ENCODE results near the gene CYS1.

The CYS1 gene

GRCh38 chr2:10061221-10061925 lies 18.8 kb downstream of the CYS1 start:
- H3K27ac ChIP-seq: no peak overlapping the region
- no peak for DNase-seq
- no peaks in the 10 kb centered on the region for H3K27me3 ChIP-seq (ENCODE audit: insufficient read depth, low read depth, severe bottlenecking)
- H3K4me3 ChIP-seq (ENCODE audit: low read depth, low read length): no peak overlapping the region
- H3K9me3 ChIP-seq (ENCODE audit: severe bottlenecking): no peaks in the 10 kb centered on the region
- H3K36me3 ChIP-seq: no peaks in the 10 kb centered on the region
- TF ChIP-seq, protein P1, sequence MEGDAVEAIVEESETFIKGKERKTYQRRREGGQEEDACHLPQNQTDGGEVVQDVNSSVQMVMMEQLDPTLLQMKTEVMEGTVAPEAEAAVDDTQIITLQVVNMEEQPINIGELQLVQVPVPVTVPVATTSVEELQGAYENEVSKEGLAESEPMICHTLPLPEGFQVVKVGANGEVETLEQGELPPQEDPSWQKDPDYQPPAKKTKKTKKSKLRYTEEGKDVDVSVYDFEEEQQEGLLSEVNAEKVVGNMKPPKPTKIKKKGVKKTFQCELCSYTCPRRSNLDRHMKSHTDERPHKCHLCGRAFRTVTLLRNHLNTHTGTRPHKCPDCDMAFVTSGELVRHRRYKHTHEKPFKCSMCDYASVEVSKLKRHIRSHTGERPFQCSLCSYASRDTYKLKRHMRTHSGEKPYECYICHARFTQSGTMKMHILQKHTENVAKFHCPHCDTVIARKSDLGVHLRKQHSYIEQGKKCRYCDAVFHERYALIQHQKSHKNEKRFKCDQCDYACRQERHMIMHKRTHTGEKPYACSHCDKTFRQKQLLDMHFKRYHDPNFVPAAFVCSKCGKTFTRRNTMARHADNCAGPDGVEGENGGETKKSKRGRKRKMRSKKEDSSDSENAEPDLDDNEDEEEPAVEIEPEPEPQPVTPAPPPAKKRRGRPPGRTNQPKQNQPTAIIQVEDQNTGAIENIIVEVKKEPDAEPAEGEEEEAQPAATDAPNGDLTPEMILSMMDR (IDR thresholded peaks at IDR 0.05; ENCODE audit: low read depth, low read length): no peak

DNA sequence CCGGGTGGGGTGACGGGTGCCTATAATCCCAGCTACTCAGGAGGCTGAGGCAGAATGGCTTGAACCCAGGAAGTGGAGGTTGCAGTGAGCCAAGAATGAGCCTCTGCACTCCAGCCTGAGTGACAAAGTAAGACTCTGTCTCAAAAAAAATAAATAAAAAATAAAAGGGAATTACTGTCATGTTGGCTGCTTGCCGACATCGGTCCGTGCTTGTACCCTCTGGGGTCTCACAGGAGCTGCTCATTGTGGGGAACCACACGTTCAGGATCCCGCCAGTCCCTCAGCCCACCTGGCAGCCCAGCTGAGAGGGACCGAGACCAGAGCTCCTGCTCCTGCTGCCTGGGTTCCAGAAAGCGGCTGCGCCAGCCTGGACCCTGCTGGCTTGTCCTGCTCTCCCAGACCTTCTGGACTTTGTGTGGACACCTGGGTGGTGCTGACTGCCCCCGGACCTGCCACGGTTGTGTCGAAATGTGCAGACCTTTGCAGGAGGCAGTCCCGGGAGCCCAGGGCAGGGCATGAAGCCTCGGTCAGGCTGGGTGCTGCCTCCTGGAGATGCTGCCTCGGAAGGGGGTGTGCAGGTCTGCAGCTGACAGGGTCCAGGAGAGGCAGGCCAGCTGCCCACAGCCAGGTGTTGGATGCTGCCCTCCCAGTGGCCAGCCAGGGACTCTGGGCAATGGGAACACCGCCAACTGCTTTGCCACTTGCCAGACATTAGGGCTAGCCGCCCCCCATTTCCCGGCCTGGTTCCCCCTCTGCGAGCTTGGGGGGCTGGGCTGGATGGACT lies 20.5 kb downstream of the CYS1 start:
- Histone ChIP-seq H3K27ac (no peak overlapping the region), H3K9me3 (ENCODE audit: severe bottlenecking) (no peaks in the 10 kb centered on the region), H3K36me3 (peaks cover 2% of the 10 kb centered on the region), H3K27me3 (ENCODE audit: insufficient read depth, low read depth, severe bottlenecking) (no peaks in the 10 kb centered on the region), H3K4me3 (ENCODE audit: low read depth, low read length) (no peak overlapping the region)
- TF ChIP-seq, protein P1 (IDR thresholded peaks at IDR 0.05; ENCODE audit: low read depth, low read length): no peak
- no peak for DNase-seq

DNA sequence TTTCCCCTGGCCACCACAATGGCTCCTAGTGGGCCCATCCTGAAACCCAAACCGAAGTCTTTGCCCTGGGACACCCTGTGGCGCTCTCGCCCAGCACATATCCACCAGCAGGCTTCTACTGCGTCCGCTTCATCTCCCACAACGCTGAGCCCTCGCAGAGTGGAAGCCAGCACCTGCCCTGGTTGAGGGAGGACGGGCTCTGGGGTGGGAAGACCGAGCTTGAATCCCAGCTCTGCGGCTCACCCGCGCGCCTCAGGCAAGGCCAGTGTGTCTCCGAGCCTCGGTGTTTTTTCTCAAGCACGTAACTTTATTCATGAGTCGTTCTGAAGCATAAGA lies 21.2 kb downstream of the CYS1 start:
- Histone ChIP-seq H3K27ac (no peak overlapping the region), H3K36me3 (peaks cover 10% of the 10 kb centered on the region), H3K4me3 (ENCODE audit: low read depth, low read length) (no peak overlapping the region), H3K27me3 (ENCODE audit: insufficient read depth, low read depth, severe bottlenecking) (no peaks in the 10 kb centered on the region), H3K9me3 (ENCODE audit: severe bottlenecking) (no peaks in the 10 kb centered on the region)
- TF ChIP-seq, protein P1 (IDR thresholded peaks at IDR 0.05; ENCODE audit: low read depth, low read length): no peak
- no peak for DNase-seq

DNA sequence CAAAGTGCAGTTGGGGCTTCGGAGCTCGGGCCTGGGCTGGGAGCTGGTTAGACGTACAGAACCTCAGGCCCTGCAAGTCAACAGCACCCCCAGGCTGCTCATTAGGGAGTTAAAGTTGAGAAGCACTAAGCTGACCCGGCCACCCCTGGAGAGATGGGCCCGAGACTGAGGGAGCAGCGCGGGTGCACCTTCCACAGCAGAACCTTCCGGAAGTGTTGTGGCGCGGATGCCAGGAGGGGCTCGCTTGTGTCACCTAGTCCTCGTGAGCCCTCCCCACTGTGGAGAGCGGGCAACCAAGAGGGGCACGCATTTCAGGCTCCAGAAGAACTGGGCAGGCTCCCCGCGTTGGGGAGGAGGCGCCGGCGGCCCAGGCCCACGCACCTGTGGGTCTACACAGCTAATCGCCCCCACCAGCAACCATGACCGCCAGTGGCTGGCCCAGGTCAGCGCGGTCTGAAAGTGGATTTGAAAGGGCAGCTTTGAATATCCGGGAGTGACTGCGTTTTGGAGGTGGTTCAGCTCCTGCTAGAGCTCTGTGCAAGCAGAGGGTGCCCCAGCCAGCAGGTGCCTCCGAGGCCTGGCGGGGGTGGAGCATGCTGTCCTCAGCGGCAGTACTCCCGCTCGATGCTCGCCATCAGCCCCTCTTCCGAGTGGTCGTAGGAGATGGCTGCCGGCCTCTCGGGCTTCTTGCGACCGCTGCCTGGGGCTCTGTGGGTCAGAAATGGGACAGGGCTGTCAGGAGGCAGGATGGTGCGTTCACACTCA lies 21.8 kb downstream of the CYS1 start:
- DNase-seq: no peak
- Histone ChIP-seq H3K27ac (peak overlapping the region; percentile 63), H3K4me3 (ENCODE audit: low read depth, low read length) (no peak overlapping the region), H3K36me3 (peaks cover 15% of the 10 kb centered on the region), H3K9me3 (ENCODE audit: severe bottlenecking) (no peaks in the 10 kb centered on the region), H3K27me3 (ENCODE audit: insufficient read depth, low read depth, severe bottlenecking) (no peaks in the 10 kb centered on the region)
- TF ChIP-seq, protein P1 (IDR thresholded peaks at IDR 0.05; ENCODE audit: low read depth, low read length): peak; percentile 24; the same call in 1 of the 2 replicates

- DNase-seq: peak; percentile 95
- peak overlapping the region; percentile 63 for H3K27ac ChIP-seq
- H3K27me3 ChIP-seq (ENCODE audit: insufficient read depth, low read depth, severe bottlenecking): no peaks in the 10 kb centered on the region
- H3K4me3 ChIP-seq (ENCODE audit: low read depth, low read length): peak overlapping the region; percentile 18
- no peaks in the 10 kb centered on the region for H3K9me3 ChIP-seq (ENCODE audit: severe bottlenecking)
- TF ChIP-seq, protein P1 (IDR thresholded peaks at IDR 0.05; ENCODE audit: low read depth, low read length): no peak
- peaks cover 23% of the 10 kb centered on the region for H3K36me3 ChIP-seq
Observed at GRCh38 chr2:10057231-10058107, 22.7 kb downstream of the CYS1 start.
